ENCODE results near the gene HAUS3.
"Not testable (repeated sequence)": the region's sequence is repeated elsewhere in the genome, so short reads cannot be mapped to it uniquely, and the experiment has no call there.

The HAUS3 gene

DNA sequence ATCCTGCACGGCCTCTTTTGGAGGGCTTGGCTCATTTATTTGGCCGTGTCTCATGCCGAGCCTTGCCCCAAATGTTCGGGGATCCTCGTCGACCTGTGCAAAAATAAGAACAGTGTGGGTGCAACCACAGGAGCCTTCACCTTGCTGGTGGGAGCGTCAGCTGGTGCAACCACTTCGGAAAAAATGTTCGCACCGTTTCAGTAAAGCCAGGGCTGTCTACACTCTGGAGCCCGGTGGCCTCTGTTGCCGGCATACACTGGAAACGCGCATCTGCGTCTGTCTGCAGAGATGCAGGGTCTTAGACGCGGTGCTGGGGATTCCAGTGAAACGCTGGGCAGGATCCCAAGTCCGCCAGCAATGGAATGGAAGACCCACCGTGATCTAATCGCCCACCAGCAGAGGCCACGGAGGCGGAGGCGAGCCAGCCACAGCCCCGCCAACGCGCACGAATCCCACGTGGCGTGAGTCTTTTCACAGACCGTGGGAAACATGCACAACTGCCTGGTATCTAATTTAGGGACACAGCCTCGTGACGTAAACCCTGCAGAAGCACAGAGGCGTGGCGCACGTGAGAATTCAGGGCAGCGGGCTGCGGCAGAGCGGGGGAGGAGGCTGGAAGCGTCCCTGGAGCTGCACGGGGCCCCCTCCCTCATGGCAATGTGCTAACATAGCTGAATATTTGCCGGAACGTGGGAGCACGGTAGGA, 33.8 kb upstream of the HAUS3 start:
- no peak for DNase-seq (ENCODE audit: low spot score)

DNA sequence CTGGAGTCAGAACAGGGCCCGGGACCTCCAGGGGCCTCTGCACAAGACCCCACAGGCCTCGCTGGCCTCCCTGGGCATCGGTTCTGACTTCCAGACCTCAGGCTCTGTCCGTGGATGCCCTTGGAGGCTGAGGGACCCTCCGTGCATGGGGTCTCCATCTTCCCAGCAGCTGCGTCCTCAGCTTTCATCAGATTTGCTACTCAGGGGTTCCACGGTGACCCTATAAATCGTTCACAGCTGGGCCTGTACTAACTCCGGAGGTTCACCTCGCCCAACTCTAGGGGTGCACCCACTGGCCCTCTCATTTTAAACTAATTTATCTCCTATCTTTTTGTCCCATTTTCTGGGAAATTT, 33.1 kb upstream of the HAUS3 start:
- not testable (repeated sequence) for DNase-seq (ENCODE audit: low spot score)

DNA sequence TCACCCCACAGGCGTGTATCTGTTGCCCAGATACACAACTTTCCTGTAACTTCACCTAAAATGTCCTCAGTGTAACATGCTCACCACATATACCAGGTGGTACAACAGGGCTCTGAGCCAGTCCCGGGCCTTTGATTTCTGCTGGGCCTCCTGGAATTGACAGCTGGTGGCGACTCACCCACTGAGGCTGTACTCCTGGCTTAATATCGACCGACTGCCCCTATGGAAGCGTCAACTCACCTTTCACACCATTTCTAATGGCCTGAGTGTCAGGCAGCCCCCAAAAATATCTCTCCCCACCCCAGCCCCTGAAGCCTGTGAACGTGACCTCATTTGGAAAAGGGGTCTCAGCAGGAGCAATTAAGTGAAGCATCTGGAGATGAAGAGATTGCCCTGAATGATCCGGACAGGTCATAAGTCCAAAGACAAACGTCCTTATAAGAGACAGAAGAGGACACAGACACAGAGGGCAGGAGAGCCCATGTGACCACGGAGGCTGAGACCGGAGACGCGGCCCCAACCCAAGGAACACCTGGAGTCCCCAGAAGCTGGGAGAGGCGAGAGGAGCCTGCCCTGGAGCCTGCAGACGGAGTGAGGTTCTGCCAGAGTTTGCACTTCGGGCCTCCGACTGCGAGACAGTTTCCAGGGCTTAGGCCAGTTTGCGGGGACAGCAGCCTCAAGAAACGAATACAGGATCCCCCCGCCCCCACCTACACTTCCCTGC, 32.6 kb upstream of the HAUS3 start:
- no peak for DNase-seq (ENCODE audit: low spot score)

DNA sequence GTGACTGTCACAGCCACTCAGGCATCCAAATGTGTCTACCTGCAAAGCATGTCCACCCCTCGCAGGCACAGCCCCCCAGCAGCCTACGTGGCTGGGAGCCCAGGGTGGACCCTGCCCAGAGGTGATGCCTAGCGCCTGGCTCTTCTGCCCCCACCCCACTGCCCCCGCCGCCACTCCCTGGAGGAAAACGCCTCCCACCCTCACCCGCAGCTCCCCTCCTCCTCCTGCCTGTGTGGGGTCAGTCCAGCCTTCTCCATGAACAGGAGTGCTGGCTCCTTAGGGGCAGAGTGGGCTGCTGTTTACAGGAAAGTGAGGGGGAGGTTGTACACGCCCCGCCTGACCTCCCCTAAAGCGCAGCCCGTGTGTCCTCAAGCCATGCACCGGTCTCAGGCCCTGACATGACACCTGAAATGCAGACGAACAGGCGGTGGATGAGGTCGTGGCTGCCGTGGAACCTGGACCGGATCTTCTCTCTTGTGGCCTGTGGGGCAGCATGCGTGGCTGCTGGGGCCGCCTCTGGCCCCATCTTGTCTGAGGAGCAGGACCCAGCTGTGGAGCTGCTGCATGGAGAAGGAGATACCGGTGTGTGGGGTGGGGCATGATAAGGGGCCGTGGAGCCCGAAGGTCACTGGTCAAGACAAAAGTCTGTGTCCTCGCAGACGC, 31.9 kb upstream of the HAUS3 start:
- DNase-seq (ENCODE audit: low spot score) = no peak

DNA sequence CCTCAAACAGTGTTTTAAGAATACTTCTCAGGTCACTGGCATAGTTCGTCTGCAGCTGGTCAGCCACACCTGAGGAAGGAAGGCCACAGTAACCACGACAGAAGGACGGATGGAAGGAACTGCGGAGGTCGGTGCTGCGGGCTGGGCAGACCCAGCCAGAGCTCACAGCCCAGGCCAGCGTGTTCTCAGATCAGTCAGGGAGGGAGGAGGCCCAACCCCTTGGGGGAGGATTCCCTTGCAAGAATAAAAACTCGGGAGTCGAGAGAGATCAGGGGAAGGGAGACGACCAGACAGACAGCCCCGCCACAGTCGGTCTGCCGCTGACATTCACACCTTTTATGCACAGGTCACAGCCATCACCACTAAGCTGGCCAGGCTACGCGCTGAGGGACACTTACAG, 31.3 kb upstream of the HAUS3 start:
- DNase-seq (ENCODE audit: low spot score) = no peak

DNA sequence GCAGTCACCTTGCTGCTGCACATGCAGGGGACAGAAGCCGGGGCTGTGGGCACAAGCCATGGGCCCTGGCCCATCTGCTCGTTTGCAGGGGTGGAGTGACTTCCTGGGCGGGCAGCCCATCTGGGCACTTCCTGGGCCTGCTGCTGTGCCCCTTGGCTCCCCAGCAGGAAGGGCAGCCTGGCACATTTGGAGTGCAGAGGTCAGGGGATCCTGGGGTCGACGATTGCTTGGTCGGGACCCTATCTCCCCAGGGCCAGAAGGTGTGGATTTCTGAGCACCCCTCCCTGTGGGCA, 30.9 kb upstream of the HAUS3 start:
- no peak for DNase-seq (ENCODE audit: low spot score)

DNA sequence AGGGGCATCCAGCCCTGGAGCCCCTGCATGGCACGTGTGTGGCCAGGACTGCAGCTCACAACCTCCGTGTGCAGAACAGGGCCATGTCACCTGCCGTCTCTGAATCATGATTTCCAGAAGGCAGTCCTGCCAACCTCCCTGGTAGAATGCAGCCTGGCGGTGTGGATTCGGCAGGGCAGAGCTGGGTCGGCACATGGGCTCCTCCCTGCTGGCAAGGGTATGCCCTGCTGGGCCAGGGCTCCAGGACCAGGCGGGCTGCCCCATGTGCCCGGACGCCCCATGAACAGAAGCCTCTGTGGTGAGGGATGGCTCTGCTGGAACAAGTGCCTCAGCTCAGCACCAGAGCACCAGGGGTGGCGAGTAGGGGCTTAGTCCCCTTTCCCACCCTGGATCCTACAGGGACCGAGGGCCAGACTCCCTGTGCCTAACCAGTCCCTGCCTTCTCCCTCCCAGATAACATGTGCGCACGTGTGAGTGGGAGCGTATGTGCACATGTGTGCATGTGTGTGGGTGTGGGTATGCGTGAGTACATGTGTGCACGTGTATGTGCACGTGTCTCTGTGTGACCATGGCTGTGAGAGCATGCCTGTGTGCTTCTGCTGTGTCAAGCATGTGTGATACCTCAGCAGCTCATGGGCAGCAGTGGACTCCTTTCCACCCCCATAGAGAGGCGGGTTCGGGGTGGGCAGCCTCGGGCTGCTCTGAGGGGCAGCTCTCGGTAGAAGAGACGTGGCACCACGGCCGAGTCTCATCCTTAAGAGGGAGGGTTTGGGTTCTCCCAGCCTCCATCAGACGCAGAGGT, 30.3 kb upstream of the HAUS3 start:
- DNase-seq (ENCODE audit: low spot score) = no peak

DNA sequence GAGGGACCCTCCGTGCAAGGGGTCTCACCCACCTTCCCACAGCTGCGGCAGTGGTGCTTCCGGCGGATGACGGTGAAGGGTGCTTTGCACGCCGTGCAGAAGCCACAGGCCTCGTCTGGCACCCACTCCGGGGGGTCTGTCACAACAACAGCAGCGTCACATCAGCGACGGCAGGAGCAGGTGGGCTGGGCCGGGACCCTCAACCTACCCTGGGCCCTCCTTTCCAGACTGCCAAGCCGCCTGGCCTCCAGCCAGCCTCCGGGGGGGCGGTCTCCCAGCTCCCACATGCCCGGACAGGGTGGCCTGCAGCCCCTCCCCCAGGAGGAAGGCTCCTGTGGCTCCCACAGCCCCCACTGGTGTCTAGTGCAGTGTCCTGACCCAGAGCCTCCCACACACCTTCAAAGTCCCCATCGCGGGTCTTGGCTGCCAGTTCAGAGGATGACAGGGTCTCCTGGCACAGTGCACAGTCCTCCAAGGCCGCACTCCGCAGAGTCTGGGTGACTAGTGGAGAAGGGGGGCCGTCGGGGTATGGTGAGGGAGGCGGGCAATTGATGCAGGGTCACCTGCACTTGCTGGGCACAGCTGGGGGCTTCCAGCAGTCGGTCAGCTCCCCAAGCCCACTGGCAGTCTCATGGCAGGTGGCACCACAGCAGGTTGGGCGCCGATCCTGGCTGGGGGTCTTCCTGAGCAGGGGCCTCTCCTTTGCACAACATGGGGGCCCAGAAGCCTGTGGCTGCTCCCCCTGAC, 29.5 kb upstream of the HAUS3 start:
- no peak for DNase-seq (ENCODE audit: low spot score)

DNA sequence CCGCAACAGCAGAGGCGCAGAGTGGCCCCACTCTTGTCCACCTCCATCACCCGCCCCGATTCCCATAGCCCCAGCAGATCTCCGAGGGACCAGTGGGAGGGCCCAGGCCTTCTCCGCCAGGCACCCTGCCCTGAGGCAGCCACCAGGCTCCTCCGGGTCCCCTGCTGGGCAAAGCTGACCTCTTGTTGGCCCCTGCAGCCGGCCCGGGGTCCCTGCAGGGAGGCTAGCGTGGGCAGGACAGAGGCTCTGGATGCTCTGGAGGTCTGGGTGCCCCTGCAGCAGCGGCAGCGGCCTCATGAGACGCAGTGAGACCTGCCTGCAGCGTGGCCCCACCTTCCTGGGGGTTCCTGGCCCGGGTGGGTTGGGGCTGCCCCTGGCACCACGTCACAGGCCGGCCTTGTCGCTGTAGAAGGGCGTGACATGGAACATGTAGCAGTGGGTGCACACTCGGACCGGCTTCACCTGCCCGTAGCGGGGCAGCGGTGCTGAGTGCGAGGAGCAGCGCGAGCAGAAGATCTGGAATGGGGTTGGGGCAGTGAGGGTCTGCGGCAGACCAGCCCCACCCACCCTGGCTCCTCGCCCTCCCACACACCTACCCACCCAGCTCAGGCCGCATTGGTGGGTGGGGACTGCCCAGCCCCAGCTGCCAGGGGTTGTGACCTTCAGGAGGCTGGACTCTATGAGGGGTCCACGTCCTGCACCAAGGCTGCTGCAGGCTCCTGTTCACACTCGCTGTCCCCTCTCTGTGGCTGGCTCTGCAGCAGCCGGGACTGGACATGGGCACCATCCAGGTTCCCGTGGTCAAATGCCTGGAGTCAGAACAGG, 28.6 kb upstream of the HAUS3 start:
- DNase-seq (ENCODE audit: low spot score) = no peak

DNA sequence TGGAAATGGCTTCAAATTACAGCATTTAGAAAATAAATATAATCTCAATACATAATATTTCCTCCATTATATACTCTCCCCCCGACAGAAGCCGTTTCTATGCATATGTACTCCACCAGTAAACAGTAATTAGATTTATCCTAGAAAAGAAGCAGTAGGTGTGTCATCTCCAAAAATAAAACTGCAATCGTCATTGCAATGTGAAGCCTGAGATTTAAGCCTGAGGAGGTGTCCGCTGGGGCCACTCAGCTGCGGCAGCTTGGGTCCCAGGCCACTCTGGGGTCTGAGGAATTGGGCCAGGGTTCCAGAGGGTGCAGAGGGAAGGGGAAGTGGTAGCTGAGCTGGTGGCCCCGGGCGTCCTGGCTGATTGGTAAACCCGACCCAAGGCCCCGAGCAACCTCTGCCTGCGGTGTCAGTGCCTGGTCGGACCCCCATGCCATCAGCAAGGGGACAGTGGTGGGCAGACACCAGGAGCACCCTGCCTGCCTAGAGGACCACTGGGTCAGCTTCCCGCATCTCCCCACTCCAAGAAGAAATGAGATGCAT, 27.8 kb upstream of the HAUS3 start:
- no peak for DNase-seq (ENCODE audit: low spot score)

DNA sequence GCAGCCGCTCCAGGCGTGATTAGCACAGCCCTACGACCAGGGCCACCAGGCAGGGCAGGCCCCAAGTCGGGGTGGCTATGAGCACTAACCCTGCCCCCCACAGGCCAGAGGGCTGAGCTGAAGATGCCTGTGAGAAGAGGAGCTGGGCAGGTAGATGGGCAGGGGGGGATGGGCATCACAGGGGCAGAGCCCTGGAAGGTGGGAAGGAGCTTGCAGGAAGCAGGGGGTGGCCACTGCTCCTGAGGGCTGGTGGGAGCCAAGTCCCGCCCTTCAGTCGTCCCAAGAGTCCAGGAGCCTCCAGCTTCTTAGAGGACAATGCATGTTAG, 27.2 kb upstream of the HAUS3 start:
- no peak for DNase-seq (ENCODE audit: low spot score)

DNA sequence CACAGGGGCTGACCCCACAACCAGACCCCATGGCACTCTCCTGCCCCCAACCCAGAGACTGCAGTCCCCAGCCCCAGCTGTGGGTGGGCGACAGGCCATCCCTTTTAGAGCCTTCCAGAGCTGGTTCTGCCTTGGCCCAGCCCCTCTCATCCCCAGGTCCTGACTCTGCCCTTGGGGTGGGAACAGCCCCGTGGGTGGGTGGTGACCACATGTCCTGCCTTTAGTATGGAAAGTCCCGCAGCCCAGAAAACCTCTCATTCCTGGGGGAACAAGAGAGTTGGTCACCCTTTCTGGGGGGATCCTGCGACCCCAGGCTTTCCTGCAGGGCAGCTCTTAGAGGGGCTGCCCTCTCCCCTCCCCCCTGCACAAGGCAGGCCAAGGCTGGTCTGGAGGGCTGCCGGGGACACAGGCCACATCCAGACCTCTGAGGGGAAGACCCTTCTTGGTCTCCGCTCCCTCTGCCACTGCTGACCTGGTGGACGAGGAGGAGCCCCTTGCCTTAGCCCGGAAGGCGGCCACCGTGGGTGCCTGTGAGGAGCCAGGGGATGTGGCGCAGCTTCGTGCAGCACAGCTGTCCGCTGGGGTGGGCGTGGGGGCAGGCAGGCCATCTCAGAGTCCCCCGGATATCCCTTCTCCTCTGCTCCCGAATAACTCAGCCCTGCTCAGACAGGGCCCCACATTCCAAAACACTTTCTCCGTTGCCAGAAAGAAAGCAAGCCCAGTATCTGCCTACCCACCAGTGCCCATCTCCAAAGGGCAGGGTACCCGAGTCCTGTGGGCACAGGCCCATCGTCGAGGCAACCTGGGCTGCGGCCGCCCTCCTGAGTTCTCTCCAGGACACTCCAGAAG, 26.7 kb upstream of the HAUS3 start:
- no peak for DNase-seq (ENCODE audit: low spot score)

DNA sequence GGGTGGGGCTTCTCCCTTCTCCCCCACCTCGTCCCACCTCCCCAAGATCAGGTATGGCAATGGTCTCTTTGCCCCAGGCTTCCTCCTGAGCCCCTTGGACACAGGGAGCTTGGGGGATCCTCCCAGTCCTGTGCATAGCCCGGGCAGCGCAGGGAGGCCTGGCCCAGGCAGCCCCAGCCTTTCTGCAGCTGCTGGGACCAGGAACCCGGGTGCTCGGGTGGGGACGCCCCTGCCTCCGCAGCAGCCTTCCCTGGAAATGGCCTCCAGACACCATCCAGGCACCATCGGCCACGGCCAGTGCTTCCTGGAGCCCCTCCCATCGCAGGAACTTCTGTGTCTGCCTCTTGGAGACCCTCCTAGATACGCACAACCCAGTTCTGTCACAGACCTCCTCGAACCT, 25.9 kb upstream of the HAUS3 start:
- no peak for DNase-seq (ENCODE audit: low spot score)

DNA sequence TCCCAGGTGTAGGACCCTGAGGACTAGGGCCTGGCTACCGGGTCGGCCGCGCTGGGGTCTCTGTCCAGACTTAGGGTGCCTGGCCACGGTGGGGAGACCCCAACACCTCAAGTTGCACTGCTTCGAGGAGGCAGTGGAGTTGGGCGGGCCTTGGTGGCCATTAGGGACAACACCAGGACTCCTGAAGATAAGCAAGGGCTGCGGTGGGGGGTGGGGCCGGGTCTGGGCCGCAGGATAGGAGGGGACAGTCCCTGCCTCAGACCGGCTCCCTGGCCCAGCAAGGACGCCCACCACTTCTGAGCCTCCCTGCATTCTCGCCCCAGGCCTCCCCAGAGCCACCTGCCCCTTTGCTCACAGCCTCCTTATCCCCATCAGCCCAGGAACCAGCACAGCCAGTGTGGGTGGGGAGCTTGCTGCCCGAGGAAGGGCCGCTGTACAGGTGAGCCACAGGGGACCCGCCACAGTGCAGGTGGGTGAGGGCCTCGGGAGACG, 25.4 kb upstream of the HAUS3 start:
- no peak for DNase-seq (ENCODE audit: low spot score)

DNA sequence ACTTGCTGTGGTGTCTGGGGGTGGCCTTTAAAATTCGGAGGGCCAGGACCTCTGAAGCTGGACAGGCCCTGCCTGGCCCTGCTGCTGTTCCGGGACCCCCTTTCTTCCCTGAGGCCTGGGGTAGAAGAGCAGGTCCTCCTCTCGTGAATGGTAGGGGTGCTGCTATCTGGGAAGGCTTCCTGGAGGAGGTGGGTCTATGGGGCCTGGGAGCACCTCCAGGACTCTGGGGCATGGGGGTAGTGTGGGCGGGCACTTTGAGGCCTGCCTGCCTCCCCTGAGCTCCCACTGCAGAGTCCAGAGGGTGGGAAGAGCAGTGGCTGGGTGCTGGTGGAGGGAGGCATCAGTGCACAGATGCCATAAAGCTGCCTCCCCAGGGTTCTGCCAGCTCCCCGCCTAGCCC, 24.9 kb upstream of the HAUS3 start:
- DNase-seq (ENCODE audit: low spot score) = no peak

DNA sequence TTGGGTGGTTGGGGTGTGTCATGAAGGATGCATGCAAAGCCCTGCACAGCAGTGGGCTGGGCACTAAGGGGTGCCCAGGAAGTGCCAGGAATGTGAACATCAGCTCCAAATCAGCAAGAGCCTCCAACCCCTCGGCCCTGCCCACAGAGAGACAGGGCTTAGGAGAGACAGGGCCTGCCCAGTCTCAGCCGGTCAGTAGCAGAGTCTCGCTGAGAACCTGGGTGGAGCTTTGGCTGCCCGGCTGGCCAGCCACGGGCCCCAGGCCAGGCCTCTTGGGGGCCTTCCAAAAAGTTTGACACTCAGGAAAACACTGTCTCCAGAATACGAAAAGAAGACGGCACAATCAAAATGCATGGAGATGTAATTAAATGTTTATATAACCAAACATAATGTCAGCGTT, 24.3 kb upstream of the HAUS3 start:
- no peak for DNase-seq (ENCODE audit: low spot score)

DNA sequence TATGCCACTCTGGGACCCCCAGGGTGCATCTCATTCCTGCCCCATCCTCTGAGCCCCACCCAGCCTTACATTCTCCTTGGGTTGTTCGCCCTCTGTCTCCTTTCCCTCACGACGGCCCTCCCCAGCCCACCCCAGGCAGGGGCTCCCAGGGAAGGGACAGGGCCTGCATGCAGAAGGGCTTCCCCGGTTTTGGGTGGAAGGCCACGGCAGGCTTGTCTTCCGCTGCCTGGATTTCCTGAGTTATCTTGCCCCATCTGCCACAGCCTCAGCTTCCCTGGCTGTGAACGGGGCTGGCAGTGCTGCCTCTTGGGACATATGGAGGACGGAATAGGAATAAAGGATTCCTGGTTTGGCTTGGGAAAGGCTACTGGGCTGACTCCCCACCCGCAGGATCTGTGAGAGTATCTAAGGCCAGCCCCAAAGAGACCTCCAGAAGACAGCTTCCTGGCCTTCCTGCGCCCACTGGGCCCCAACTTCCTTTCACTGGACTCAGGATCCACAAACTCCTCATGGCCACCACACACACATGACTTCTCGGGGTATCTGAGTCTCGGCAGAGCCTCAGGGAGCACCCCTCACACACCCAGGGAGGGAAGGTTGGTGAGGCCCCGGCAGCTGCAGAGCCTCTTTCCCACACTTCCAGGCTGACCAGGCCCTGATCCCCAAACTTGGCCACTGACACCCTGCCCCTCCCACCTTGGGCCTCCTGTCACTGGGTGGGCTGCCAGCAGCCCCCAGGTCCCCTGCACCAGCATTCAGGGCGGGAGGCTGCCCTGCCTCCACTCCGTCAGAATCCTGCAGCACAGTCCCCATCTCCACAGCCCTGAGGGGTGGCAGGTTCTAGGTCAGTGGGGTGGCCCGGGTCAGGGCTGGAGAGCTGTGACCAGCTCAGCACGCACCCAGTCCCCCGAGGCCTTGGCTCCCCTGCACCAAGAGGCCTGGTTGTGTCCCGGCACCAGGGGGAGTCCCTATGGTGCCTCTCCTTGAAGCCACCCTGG, 23.5 kb upstream of the HAUS3 start:
- DNase-seq (ENCODE audit: low spot score) = no peak

DNA sequence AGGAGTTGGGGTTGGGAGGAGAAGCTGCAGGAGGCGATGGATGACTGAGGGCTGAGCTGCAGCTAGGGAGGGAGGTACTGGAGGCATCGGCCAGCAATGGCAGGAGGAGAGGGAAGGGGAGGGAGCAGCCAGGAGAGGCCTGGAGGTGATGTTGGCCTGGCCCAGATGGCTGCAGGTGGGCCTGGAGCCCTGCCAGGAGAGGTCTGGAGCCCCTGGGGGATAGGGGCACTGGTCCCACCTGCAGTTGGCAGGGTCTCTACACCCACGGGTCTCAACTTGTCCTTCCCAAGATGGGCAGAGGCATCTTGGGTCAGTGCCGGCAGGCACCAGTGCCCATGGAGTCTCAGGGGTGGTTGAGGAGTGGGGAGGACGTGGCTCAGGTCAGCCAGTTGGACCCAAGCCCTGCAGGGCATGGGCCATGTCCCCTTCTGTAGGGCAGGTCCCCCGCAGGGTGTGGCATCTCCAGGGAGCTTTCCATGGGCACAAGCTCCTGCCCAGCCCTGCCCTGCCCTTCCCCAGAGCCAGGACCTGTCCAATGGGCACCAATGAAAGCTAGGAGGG, 22.6 kb upstream of the HAUS3 start:
- no peak for DNase-seq (ENCODE audit: low spot score)

All from left forelimb (tissue), 1 donor.